ENCODE data around the gene CDH5. TPM values are rescaled to one million over a fixed set of nuclear protein-coding genes. Genes with fewer than 3 reads are reported as not detected.

CDH5 gene
- total and polyA plus RNA-seq, 10 donors, result 6.7 to 62.7 (median 40.2) TPM

DNA sequence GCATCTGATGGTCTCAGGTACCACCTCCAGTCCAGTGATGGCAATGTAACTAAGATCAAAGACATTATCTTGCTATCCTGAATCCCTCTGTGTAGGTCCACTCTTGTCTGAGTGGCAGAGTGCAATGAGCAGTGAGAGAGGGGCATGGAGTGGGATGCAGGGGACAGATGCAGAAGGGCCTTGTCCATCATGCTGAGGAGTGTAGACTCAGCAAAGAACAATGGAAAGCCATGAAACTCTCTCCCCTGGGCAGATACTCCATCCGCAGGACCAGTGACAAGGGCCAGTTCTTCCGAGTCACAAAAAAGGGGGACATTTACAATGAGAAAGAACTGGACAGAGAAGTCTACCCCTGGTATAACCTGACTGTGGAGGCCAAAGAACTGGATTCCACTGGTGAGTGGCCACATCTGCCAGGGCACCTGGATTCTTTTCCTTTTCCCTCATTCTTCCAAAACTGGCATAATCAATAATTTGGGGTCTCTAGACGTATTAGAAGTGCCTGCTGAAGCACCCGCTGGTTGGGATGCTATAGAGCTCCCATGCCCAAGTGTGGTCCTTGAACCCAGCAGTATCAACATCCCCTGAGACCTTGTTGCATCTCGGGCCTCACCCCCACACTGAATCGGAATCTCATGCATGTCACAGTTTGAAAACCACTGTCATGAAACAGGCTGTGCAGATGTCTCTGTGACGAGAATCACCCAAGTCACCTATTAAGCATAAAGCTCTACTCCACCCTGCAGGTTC, 29.5 kb downstream of the CDH5 start:
- intact Hi-C loops (cut with DNase I; ENCODE audit: low total_unique reads), result no loop called here
- no peak for TF ChIP-seq POLR2AphosphoS5 (IDR thresholded peaks at IDR 0.05)
- TF ChIP-seq POLR2A (IDR thresholded peaks at IDR 0.05), result no peak
- TF ChIP-seq, protein P1, sequence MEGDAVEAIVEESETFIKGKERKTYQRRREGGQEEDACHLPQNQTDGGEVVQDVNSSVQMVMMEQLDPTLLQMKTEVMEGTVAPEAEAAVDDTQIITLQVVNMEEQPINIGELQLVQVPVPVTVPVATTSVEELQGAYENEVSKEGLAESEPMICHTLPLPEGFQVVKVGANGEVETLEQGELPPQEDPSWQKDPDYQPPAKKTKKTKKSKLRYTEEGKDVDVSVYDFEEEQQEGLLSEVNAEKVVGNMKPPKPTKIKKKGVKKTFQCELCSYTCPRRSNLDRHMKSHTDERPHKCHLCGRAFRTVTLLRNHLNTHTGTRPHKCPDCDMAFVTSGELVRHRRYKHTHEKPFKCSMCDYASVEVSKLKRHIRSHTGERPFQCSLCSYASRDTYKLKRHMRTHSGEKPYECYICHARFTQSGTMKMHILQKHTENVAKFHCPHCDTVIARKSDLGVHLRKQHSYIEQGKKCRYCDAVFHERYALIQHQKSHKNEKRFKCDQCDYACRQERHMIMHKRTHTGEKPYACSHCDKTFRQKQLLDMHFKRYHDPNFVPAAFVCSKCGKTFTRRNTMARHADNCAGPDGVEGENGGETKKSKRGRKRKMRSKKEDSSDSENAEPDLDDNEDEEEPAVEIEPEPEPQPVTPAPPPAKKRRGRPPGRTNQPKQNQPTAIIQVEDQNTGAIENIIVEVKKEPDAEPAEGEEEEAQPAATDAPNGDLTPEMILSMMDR (IDR thresholded peaks at IDR 0.05 in 8 of 11, conservative IDR thresholded peaks at IDR 0.05 in 3 of 11), result no peak
- Histone ChIP-seq H3K36me3 (peaks cover 0 to 9% (median 0%) of the 10 kb centered on the region in 6 donors), H3K4me3 (no peak overlapping the region), H3K27me3 (replicated peaks in 1 of 7) (peaks cover 0 to 9% (median 0%) of the 10 kb centered on the region in 7 donors), H3K4me1 (no peaks in the 10 kb centered on the region), H3K9me3 (no peaks in the 10 kb centered on the region), H3K27ac (no peak overlapping the region)
- no peak for DNase-seq
- 82 to 94% (median 89%) methylated on average over 7 of the region's 7 CpGs for WGBS, 5 donors

DNA sequence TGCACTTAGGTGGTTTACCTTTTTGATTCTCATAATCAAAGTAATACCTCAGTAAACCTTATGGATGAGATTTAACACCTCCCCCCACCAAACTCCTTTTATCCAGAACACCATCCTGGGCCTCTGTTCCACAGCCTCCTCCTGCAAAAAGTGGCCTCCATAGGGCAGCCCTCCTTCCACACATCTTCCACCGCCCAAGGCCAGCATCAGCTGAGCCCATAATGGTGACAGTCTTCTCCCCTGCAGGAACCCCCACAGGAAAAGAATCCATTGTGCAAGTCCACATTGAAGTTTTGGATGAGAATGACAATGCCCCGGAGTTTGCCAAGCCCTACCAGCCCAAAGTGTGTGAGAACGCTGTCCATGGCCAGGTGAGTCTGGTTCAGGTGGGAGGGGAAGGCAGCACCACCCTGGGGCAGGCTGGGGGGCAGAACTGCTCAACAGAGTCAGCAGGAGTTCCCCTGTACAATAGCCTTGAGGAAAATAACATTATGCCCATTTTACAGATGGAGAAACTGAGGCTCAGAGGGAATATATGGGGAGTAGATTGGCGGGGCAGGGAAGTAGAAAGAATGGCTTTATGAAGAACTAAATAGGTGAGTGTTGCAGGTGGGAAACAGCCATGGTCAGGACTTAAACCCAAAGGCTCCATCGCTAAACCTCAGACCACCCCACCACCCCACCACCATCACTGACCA, 31.4 kb downstream of the CDH5 start:
- Histone ChIP-seq H3K27me3 (replicated peaks in 1 of 7) (peaks cover 0 to 9% (median 0%) of the 10 kb centered on the region in 7 donors), H3K27ac (no peak overlapping the region), H3K36me3 (peaks cover 0 to 8% (median 1%) of the 10 kb centered on the region in 6 donors), H3K4me1 (no peaks in the 10 kb centered on the region), H3K9me3 (no peaks in the 10 kb centered on the region), H3K4me3 (no peak overlapping the region)
- 73 to 92% (median 78%) methylated on average over 5 of the region's 5 CpGs for WGBS, 5 donors
- DNase-seq, result no peak
- TF ChIP-seq POLR2AphosphoS5 (IDR thresholded peaks at IDR 0.05) (no peak), POLR2A (IDR thresholded peaks at IDR 0.05) (no peak)
- TF ChIP-seq, protein P1 (IDR thresholded peaks at IDR 0.05 in 8 of 11, conservative IDR thresholded peaks at IDR 0.05 in 3 of 11), result no peak
- intact Hi-C loops (cut with DNase I; ENCODE audit: low total_unique reads), result no loop called here

DNA sequence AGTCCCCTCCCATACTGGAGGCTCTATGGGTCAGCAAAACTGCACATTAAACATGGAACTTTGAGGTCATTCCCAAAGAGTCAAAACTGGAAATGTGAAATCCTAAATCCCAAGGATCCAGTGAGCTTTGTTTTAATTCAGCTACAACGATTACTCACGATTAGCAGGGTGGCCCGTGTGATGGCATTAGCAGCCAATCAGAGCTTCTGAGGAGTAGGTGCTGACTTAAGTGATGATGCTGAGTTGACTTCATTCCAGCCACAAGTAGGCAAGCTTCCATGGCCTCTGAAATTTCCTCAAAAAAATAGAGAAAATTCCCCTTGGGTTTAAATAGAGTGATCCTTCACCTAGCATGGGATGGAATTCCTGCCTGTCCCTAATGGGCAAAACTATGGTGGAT, 32.5 kb downstream of the CDH5 start:
- DNase-seq, result no peak

More for the DNA sequence above, 32.5 kb downstream of the CDH5 start:
- H3K9me3 ChIP-seq, result no peaks in the 10 kb centered on the region
- intact Hi-C loops (cut with DNase I; ENCODE audit: low total_unique reads), result no loop called here
- H3K36me3 ChIP-seq, result peaks cover 0 to 16% (median 2%) of the 10 kb centered on the region in 6 donors
- no peak overlapping the region for H3K27ac ChIP-seq
- H3K4me1 ChIP-seq, result no peaks in the 10 kb centered on the region
- H3K4me3 ChIP-seq, result no peak overlapping the region
- WGBS, 5 donors, result 86 to 94% (median 92%) methylated on average over 3 of the region's 3 CpGs
- peaks cover 0 to 9% (median 0%) of the 10 kb centered on the region in 7 donors for H3K27me3 ChIP-seq (replicated peaks in 1 of 7)
- no peak for TF ChIP-seq POLR2A (IDR thresholded peaks at IDR 0.05)
- TF ChIP-seq POLR2AphosphoS5 (IDR thresholded peaks at IDR 0.05), result no peak
- TF ChIP-seq, protein P1 (IDR thresholded peaks at IDR 0.05 in 8 of 11, conservative IDR thresholded peaks at IDR 0.05 in 3 of 11), result no peak
